ENCODE data around the gene SLC6A11.

The SLC6A11 gene

GRCh38 chr3:10935846-10936631, 120.0 kb downstream of the SLC6A11 start:
- no peaks in the 10 kb centered on the region for H3K4me1 ChIP-seq
- H3K9me3 ChIP-seq (ENCODE audit: control insufficient read depth, low read length), result no peaks in the 10 kb centered on the region
- TF ChIP-seq, protein P1, sequence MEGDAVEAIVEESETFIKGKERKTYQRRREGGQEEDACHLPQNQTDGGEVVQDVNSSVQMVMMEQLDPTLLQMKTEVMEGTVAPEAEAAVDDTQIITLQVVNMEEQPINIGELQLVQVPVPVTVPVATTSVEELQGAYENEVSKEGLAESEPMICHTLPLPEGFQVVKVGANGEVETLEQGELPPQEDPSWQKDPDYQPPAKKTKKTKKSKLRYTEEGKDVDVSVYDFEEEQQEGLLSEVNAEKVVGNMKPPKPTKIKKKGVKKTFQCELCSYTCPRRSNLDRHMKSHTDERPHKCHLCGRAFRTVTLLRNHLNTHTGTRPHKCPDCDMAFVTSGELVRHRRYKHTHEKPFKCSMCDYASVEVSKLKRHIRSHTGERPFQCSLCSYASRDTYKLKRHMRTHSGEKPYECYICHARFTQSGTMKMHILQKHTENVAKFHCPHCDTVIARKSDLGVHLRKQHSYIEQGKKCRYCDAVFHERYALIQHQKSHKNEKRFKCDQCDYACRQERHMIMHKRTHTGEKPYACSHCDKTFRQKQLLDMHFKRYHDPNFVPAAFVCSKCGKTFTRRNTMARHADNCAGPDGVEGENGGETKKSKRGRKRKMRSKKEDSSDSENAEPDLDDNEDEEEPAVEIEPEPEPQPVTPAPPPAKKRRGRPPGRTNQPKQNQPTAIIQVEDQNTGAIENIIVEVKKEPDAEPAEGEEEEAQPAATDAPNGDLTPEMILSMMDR (IDR thresholded peaks at IDR 0.05), result no peak
- no peaks in the 10 kb centered on the region for H3K36me3 ChIP-seq (ENCODE audit: control insufficient read depth, insufficient read depth, low read length)
- H3K4me3 ChIP-seq (ENCODE audit: low read depth, low read length), result no peak overlapping the region
- no peak overlapping the region for H3K4me2 ChIP-seq (ENCODE audit: low read length)
- no peaks in the 10 kb centered on the region for H3K27me3 ChIP-seq (ENCODE audit: control insufficient read depth, insufficient read depth, low read length)
- H3K79me2 ChIP-seq, result no peaks in the 10 kb centered on the region
- H3K9ac ChIP-seq, result no peak overlapping the region
- H3K27ac ChIP-seq, result no peak overlapping the region
- H2AFZ ChIP-seq, result no peak overlapping the region

DNA sequence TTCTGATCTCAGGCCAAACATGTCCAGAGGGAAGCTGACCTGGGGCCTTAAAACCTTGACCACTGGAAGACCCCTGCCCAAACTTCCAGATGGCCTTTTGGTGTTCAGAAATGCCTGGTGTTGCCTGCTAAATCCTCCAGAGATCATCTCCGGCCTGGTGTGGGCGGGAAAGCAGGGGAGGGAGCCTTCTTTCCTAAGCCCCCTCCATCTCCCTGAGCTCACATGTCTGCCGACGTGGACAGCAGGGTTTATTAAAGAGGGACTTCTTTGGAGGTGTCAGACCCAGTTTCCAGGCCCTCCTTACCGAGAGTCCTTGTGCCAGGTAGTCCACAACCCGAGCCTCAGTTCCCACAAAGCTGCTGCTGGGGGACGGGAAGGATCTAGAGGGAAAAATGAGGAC, 120.7 kb downstream of the SLC6A11 start:
- Histone ChIP-seq H3K36me3 (ENCODE audit: control insufficient read depth, insufficient read depth, low read length) (no peaks in the 10 kb centered on the region), H3K79me2 (no peaks in the 10 kb centered on the region), H3K4me3 (ENCODE audit: low read depth, low read length) (no peak overlapping the region), H3K4me2 (ENCODE audit: low read length) (no peak overlapping the region), H2AFZ (no peak overlapping the region), H3K27ac (no peak overlapping the region), H3K9me3 (ENCODE audit: control insufficient read depth, low read length) (no peaks in the 10 kb centered on the region), H3K9ac (no peak overlapping the region), H3K27me3 (ENCODE audit: control insufficient read depth, insufficient read depth, low read length) (no peaks in the 10 kb centered on the region), H3K4me1 (no peaks in the 10 kb centered on the region)
- TF ChIP-seq, protein P1 (IDR thresholded peaks at IDR 0.05), result no peak

DNA sequence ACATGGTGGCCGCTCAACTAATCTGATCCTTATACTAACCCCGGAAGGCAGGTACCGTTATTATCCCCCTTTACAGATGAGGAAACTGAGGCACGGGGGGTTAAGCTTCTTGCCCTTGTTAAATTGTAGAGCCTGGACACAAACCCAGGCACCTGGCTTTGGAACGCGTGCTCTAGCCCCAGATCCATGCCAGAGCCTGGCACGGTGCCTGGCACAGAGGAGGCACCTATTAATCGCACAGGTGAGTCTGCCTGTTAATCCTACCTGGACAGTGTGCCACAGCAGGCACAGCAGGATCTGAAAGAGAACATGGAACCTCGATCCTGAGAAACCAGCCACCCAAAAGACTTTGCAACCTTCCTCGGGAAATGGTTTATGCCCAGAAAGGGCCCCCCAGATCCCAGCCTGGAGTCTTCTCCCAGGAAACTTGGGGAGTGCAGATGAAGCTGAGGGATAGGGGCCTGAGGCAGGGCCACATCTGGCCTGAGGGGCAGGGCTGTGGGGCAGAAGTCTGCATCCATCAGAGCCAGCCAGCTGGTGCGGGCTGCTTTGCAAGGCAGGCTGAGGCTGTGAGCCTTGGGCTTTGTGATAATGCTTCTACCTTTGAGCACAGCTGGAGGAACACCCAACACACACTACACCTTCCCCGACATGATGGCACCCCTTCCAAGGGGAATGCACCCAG, 121.3 kb downstream of the SLC6A11 start:
- Histone ChIP-seq H3K27ac (no peak overlapping the region), H3K4me3 (ENCODE audit: low read depth, low read length) (no peak overlapping the region), H3K4me1 (no peaks in the 10 kb centered on the region), H3K79me2 (no peaks in the 10 kb centered on the region), H3K9ac (no peak overlapping the region), H3K4me2 (ENCODE audit: low read length) (no peak overlapping the region), H3K27me3 (ENCODE audit: control insufficient read depth, insufficient read depth, low read length) (no peaks in the 10 kb centered on the region), H3K9me3 (ENCODE audit: control insufficient read depth, low read length) (no peaks in the 10 kb centered on the region), H2AFZ (no peak overlapping the region), H3K36me3 (ENCODE audit: control insufficient read depth, insufficient read depth, low read length) (no peaks in the 10 kb centered on the region)
- TF ChIP-seq, protein P1 (IDR thresholded peaks at IDR 0.05), result no peak

DNA sequence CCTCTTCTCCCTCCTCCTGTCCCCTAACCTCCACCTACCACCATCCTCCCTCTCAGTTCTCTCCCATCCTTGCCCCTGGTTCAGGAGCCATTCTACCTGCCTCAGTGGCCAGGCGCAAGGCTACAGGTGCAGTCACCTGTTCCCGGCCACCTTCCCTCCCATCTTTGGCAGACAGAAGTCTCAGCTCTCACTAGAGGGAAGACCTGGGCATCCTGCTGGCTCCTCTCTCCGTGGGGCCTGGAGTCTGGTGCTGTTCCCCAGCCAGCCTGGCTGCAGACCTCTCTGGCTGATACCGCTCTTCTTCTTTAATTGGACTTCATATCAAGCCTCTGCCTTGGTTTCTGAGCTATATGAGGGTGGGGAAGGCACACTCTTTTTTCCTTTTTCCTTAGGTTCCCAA, 123.5 kb downstream of the SLC6A11 start:
- H3K27ac ChIP-seq, result no peak overlapping the region
- no peaks in the 10 kb centered on the region for H3K27me3 ChIP-seq (ENCODE audit: control insufficient read depth, insufficient read depth, low read length)
- no peak overlapping the region for H3K9ac ChIP-seq
- TF ChIP-seq, protein P1 (IDR thresholded peaks at IDR 0.05), result no peak
- H2AFZ ChIP-seq, result no peak overlapping the region
- no peak overlapping the region for H3K4me3 ChIP-seq (ENCODE audit: low read depth, low read length)
- H3K4me2 ChIP-seq (ENCODE audit: low read length), result no peak overlapping the region
- H3K36me3 ChIP-seq (ENCODE audit: control insufficient read depth, insufficient read depth, low read length), result no peaks in the 10 kb centered on the region
- H3K4me1 ChIP-seq, result no peaks in the 10 kb centered on the region
- no peaks in the 10 kb centered on the region for H3K9me3 ChIP-seq (ENCODE audit: control insufficient read depth, low read length)
- H3K79me2 ChIP-seq, result no peaks in the 10 kb centered on the region
